ENCODE measurements around the gene LSM14B. TPM values are rescaled to one million over a fixed set of nuclear protein-coding genes. Genes with fewer than 3 reads are reported as not detected.

Gene LSM14B
- total RNA-seq, 1 experiment from 2014 or later, result 51.8 TPM

DNA sequence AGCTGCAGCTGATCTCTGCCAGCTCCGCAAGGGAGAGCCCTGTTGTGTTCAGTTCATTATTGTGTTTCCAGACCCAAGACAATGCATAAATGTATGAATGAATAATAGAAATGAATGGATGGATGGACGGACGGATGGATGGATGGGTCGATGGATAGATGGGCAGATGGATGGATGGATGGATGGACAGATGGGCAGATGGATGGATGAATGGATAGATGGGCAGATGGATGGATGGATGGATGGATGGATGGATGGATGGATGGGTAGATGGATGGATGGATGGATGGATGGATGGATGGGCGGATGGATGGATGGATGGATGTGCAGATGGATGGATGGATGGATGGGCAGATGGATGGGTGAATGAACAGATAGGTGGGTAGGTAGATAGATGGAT is 16.7 kb upstream of the LSM14B start:
- H3K27ac ChIP-seq (ENCODE audit: low read length), result no peak overlapping the region
- ChIA-PET POLR2A (ENCODE audit: unreplicated experiment) (no interaction called here), CTCF (no interaction called here)
- H3F3A ChIP-seq (ENCODE audit: low read length, unreplicated experiment), result no peaks in the 10 kb centered on the region
- no peaks in the 10 kb centered on the region for H3K79me2 ChIP-seq (ENCODE audit: low read length)
- H3K4me2 ChIP-seq (ENCODE audit: low read length), result no peak overlapping the region
- no peak overlapping the region for H2AFZ ChIP-seq (ENCODE audit: low read length)
- ATAC-seq (no peak), DNase-seq (no peak)
- no peak overlapping the region for H3K4me3 ChIP-seq (ENCODE audit: low read length)
- TF ChIP-seq EZH2 (IDR thresholded peaks at IDR 0.05; ENCODE audit: low read length, unreplicated experiment) (no peak), CTCF (conservative IDR thresholded peaks at IDR 0.05; ENCODE audit: low read depth, low read length) (no peak)
- no peaks in the 10 kb centered on the region for H3K36me3 ChIP-seq (ENCODE audit: low read depth, low read length)
- H3K9me3 ChIP-seq (ENCODE audit: low read length), result peaks cover 11% of the 10 kb centered on the region
- no TSS peak for BruUV-seq (replicated peaks)
- H4K20me1 ChIP-seq (ENCODE audit: low read length), result no peaks in the 10 kb centered on the region
- H3K9me2 ChIP-seq (replicated peaks; ENCODE audit: low read length), result no peaks in the 10 kb centered on the region
- no peaks in the 10 kb centered on the region for H3K4me1 ChIP-seq (ENCODE audit: insufficient read depth, low read length)
- H3K9ac ChIP-seq (ENCODE audit: low read length), result no peak overlapping the region
- intact Hi-C loops (cut with micrococcal nuclease), result no loop called here
- H3K27me3 ChIP-seq (ENCODE audit: low read length), result peaks cover 5% of the 10 kb centered on the region; the same call in 1 of the 2 replicates

DNA sequence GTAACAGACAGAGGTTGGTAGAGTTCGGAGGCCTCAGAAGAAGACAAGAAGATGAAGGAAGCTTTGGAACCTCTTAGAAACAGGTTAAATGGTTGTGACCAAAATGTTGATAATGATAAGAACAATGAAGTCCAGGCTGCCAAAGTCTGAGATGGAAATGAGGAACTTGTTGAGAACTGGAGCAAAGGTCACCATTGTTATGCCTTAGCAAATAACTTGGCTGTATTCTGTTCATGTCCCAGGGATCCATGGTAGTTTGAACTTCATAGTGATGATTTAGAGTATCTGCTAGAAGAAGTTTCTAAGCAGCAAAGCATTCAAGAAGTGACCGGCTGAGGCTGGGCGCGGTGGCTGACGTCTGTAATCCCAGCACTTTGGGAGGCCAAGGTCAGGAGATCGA is 11.1 kb upstream of the LSM14B start:
- H2AFZ ChIP-seq (ENCODE audit: low read length), result no peak overlapping the region
- no peak overlapping the region for H3K4me2 ChIP-seq (ENCODE audit: low read length)
- no peak for DNase-seq
- H3K79me2 ChIP-seq (ENCODE audit: low read length), result no peaks in the 10 kb centered on the region
- no TSS peak for BruUV-seq (replicated peaks)
- no peak for ATAC-seq
- H3K9me3 ChIP-seq (ENCODE audit: low read length), result peaks cover 11% of the 10 kb centered on the region
- H4K20me1 ChIP-seq (ENCODE audit: low read length), result no peaks in the 10 kb centered on the region
- ChIA-PET POLR2A (ENCODE audit: unreplicated experiment) (no interaction called here), CTCF (no interaction called here)
- H3F3A ChIP-seq (ENCODE audit: low read length, unreplicated experiment), result no peaks in the 10 kb centered on the region
- no peak overlapping the region for H3K27ac ChIP-seq (ENCODE audit: low read length)
- TF ChIP-seq EZH2 (IDR thresholded peaks at IDR 0.05; ENCODE audit: low read length, unreplicated experiment) (no peak), EZH2phosphoT487 (IDR thresholded peaks at IDR 0.05; ENCODE audit: borderline replicate concordance, low read length) (no peak), CTCF (conservative IDR thresholded peaks at IDR 0.05; ENCODE audit: low read depth, low read length) (no peak)
- H3K4me3 ChIP-seq (ENCODE audit: low read length), result no peak overlapping the region
- peaks cover 8% of the 10 kb centered on the region; the same call in 1 of the 2 replicates for H3K27me3 ChIP-seq (ENCODE audit: low read length)
- no peak overlapping the region for H3K9ac ChIP-seq (ENCODE audit: low read length)
- H3K36me3 ChIP-seq (ENCODE audit: low read depth, low read length), result no peaks in the 10 kb centered on the region
- H3K4me1 ChIP-seq (ENCODE audit: insufficient read depth, low read length), result no peaks in the 10 kb centered on the region
- intact Hi-C loops (cut with micrococcal nuclease), result no loop called here
- H3K9me2 ChIP-seq (replicated peaks; ENCODE audit: low read length), result no peaks in the 10 kb centered on the region

GRCh38 chr20:62112368-62112767 is 9.9 kb upstream of the LSM14B start:
- ATAC-seq (no peak), DNase-seq (no peak)
- no peaks in the 10 kb centered on the region for H3K79me2 ChIP-seq (ENCODE audit: low read length)
- no peaks in the 10 kb centered on the region for H3K9me2 ChIP-seq (replicated peaks; ENCODE audit: low read length)
- H3K4me2 ChIP-seq (ENCODE audit: low read length), result no peak overlapping the region
- H3K36me3 ChIP-seq (ENCODE audit: low read depth, low read length), result no peaks in the 10 kb centered on the region
- H3K4me1 ChIP-seq (ENCODE audit: insufficient read depth, low read length), result no peaks in the 10 kb centered on the region
- POLR2A ChIA-PET (ENCODE audit: unreplicated experiment), result no interaction called here
- H3K27me3 ChIP-seq (ENCODE audit: low read length), result peaks cover 8% of the 10 kb centered on the region; the same call in 1 of the 2 replicates
- no peak overlapping the region for H3K9ac ChIP-seq (ENCODE audit: low read length)
- H4K20me1 ChIP-seq (ENCODE audit: low read length), result no peaks in the 10 kb centered on the region
- H3K9me3 ChIP-seq (ENCODE audit: low read length), result peaks cover 11% of the 10 kb centered on the region
- CTCF ChIA-PET, result no interaction called here
- H3K27ac ChIP-seq (ENCODE audit: low read length), result no peak overlapping the region
- intact Hi-C loops (cut with micrococcal nuclease), result no loop called here
- H3K4me3 ChIP-seq (ENCODE audit: low read length), result no peak overlapping the region
- TF ChIP-seq CTCF (conservative IDR thresholded peaks at IDR 0.05; ENCODE audit: low read depth, low read length) (no peak), EZH2 (IDR thresholded peaks at IDR 0.05; ENCODE audit: low read length, unreplicated experiment) (no peak), EZH2phosphoT487 (IDR thresholded peaks at IDR 0.05; ENCODE audit: borderline replicate concordance, low read length) (no peak)
- H3F3A ChIP-seq (ENCODE audit: low read length, unreplicated experiment), result no peaks in the 10 kb centered on the region
- H2AFZ ChIP-seq (ENCODE audit: low read length), result no peak overlapping the region
- BruUV-seq (replicated peaks), result no TSS peak
